ENCODE data around the gene TMEM225B. TPM values are rescaled to one million over a fixed set of nuclear protein-coding genes. Genes with fewer than 3 reads are reported as not detected.

TMEM225B gene
- total and polyA plus RNA-seq, 2 of the 4 experiments (the other 2 are of a cell fraction): 0.32 to 0.54 TPM

DNA sequence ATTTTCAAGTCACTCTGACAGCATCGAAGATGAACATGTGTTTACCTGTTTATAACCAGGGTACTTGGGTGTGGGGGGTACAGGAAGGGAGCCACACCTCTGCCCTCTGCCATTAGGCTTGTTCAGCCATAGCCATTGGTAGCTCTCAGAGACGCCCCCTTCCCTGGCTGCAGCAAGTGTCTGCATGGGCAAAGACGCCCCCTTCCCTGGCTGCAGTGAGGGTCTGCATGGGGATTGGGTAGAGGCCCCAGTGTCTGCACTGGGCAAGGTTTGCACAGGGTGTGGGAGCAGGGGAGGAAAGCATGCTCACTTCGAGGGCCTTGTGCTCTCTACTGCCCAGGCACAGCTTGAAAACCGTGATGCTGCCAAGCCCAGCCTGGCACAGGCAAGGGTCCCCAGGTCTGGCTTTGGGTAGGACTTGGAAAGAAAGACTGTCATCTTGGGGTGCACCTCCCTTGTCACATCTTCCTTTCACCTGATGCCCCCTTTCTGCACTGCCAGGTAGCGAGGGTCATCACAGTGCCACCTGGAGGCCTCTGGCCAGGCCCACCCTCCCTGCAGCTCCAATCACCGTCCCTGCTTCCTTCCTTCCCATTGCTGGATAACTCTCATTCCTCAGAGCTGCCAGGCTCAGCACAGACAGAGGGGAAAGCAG lies 3.7 kb downstream of the TMEM225B start:
- H3K14ac ChIP-seq (replicated peaks; ENCODE audit: low read depth, low read length): no peak overlapping the region
- no peak overlapping the region for H4K91ac ChIP-seq (ENCODE audit: insufficient read depth, low read depth, low read length)
- no peaks in the 10 kb centered on the region; the same call in 1 of the 2 replicates for H3K9me1 ChIP-seq (ENCODE audit: insufficient read depth, low read length)
- no peaks in the 10 kb centered on the region; the same call in 1 of the 2 replicates for H3K27me3 ChIP-seq (ENCODE audit: control insufficient read depth, insufficient read depth, low read length)
- H3K4me2 ChIP-seq (ENCODE audit: low read depth, low read length): no peak overlapping the region
- no peak overlapping the region for H4K5ac ChIP-seq (ENCODE audit: low read depth, low read length)
- no peak overlapping the region for H3K56ac ChIP-seq (ENCODE audit: extremely low read depth, insufficient read depth, low read length)
- H3K9ac ChIP-seq (ENCODE audit: low read depth, low read length): no peak overlapping the region
- H3K4me3 ChIP-seq (ENCODE audit: insufficient read depth, low read depth, low read length): no peak overlapping the region
- H3K23ac ChIP-seq (ENCODE audit: low read depth, low read length): no peak overlapping the region
- dilution Hi-C loops (cut with HindIII; ENCODE audit: low sequenced_read_pairs, unreplicated experiment) (no loop called here), in situ Hi-C loops (cut with MboI; ENCODE audit: low sequenced_read_pairs) (no loop called here), intact Hi-C loops (cut with micrococcal nuclease) (no loop called here)
- ATAC-seq (ENCODE audit: low read depth) (no peak), DNase-seq (no peak)
- POLR2A ChIA-PET (ENCODE audit: unreplicated experiment): no interaction called here
- H3K18ac ChIP-seq (ENCODE audit: low read depth, low read length): no peak overlapping the region
- H3K4me1 ChIP-seq (ENCODE audit: control insufficient read depth, insufficient read depth, low read length): no peaks in the 10 kb centered on the region
- H2AK9ac ChIP-seq (replicated peaks; ENCODE audit: low read depth, low read length, poor library complexity): no peak overlapping the region
- H2BK20ac ChIP-seq (ENCODE audit: low read depth, low read length): no peak overlapping the region
- H4K8ac ChIP-seq (ENCODE audit: low read depth in 2 of 2, low read length in 2 of 2): no peak overlapping the region
- no peak overlapping the region for H2BK15ac ChIP-seq (ENCODE audit: low read depth, low read length)
- H4K20me1 ChIP-seq (ENCODE audit: insufficient read depth, low read length): no peaks in the 10 kb centered on the region
- CTCF ChIA-PET: no interaction called here
- no peak overlapping the region for H2AK5ac ChIP-seq (ENCODE audit: low read depth, low read length)
- no peaks in the 10 kb centered on the region for H3K9me3 ChIP-seq (ENCODE audit: control insufficient read depth, insufficient read depth, low read length)
- no peaks in the 10 kb centered on the region for H3K79me1 ChIP-seq (ENCODE audit: low read depth in 1 of 2, low read length in 2 of 2)
- WGBS, 2 experiments (ENCODE audit: extremely low coverage in 2 of 2, insufficient read length in 1 of 2): 22% methylated on average over 4 of the region's 7 CpGs; no CpG with 5 or more reads in 1 of the 2 experiments
- TF ChIP-seq MAZ (IDR thresholded peaks at IDR 0.05; ENCODE audit: borderline replicate concordance, low read depth, low read length): no peak
- no peak for TF ChIP-seq NFE2L2 (IDR thresholded peaks at IDR 0.05; ENCODE audit: low read depth, low read length)
- TF ChIP-seq BHLHE40 (IDR thresholded peaks at IDR 0.05; ENCODE audit: low read depth, low read length): no peak
- TF ChIP-seq MXI1 (IDR thresholded peaks at IDR 0.05; ENCODE audit: borderline replicate concordance, low read depth, low read length): no peak
- no peak for TF ChIP-seq RAD21 (IDR thresholded peaks at IDR 0.05; ENCODE audit: low read length)
- no peak for TF ChIP-seq POLR2A (IDR thresholded peaks at IDR 0.05; ENCODE audit: low read depth, low read length)
- no peak for TF ChIP-seq MAFK (IDR thresholded peaks at IDR 0.05; ENCODE audit: low read depth, low read length)
- no peak overlapping the region for H3K27ac ChIP-seq (ENCODE audit: insufficient read depth, low read length)
- H2AFZ ChIP-seq (replicated peaks; ENCODE audit: low read length, poor library complexity): peak overlapping the region; percentile 6
- H3K4ac ChIP-seq (ENCODE audit: low read depth, low read length): no peak overlapping the region
- BruUV-seq (replicated peaks): no TSS peak
- no peak overlapping the region for H2BK5ac ChIP-seq (ENCODE audit: low read depth, low read length, poor library complexity, severe bottlenecking)
- H2BK120ac ChIP-seq (ENCODE audit: low read depth, low read length): no peak overlapping the region
- H3K36me3 ChIP-seq (ENCODE audit: control insufficient read depth, insufficient read depth, low read length): no peaks in the 10 kb centered on the region

Data from IMR-90 (cell line).